Endothelial cell of umbilical vein (primary cell): ENCODE measurements around the gene AOC2. TPM values are rescaled to one million over a fixed set of nuclear protein-coding genes. Genes with fewer than 3 reads are reported as not detected.

Experiments
- BruUV-seq: library from RNA; stranded (reverse); fragments of 400-500 nt; replicated peaks from 2 replicates; lab custom pipeline; 2021; lab: Mats Ljungman, UMichigan
- CTCF ChIA-PET: fragments of 300-600, 350-600 bp; sonication (Branson Sonifier 250); formaldehyde crosslinking; loops from one replicate; lab custom pipeline; 2021; ENCODE audit warnings: antibody characterized with exemption, inconsistent platforms; lab: Charles Lee
- POLR2A ChIA-PET: fragments of 300-600, 350-600 bp; sonication (Branson Sonifier 250); formaldehyde crosslinking; loops from one replicate; lab custom pipeline; 2021; ENCODE audit warnings: antibody characterized with exemption, inconsistent platforms; lab: Charles Lee
- DNase-seq: peaks from one replicate; pipeline ENCODE4 v3.0.0-alpha.2; 2011; ENCODE audit warnings: low read depth, low spot score
- FAIRE-seq: peaks from 2 replicates; lab custom pipeline; 2011; peaks lifted over from hg19 to GRCh38; lab: Jason Lieb, UNC
- H2AFZ ChIP-seq: 2 replicates; pipeline ENCODE4 v1.6.0; 2012; ENCODE audit warnings: low read depth, low read length, control low read depth, inconsistent platforms
- H3K27ac ChIP-seq: 2 replicates; pipeline ENCODE4 v1.5.1; 2011; ENCODE audit warnings: low read depth, mild to moderate bottlenecking, control low read depth, low read length, moderate library complexity; ENCODE audit not compliant: insufficient read depth
- H3K27me3 ChIP-seq, 2 experiments: 2 replicates each; pipeline versions ENCODE4 v1.6.0 to v1.6.1; 2011; ENCODE audit warnings: low read length in 2 of 2, mixed read lengths in 1 of 2; ENCODE audit not compliant: control insufficient read depth in 2 of 2, insufficient read depth in 2 of 2
- H3K36me3 ChIP-seq, 2 experiments: 2 replicates in 1 of 2; 3 replicates in 1 of 2; pipeline ENCODE4 v1.5.1; 2011; ENCODE audit warnings: low read length in 2 of 2, mild to moderate bottlenecking in 1 of 2, moderate library complexity in 1 of 2; ENCODE audit not compliant: control insufficient read depth in 2 of 2, insufficient read depth in 2 of 2; ENCODE audit errors: extremely low read depth in 1 of 2
- H3K4me1 ChIP-seq: 3 replicates; pipeline ENCODE4 v1.5.1; 2011; ENCODE audit warnings: mild to moderate bottlenecking, low read length; ENCODE audit not compliant: control insufficient read depth, insufficient read depth; ENCODE audit errors: extremely low read depth
- H3K4me2 ChIP-seq: 2 replicates; pipeline ENCODE4 v1.6.1; 2011; ENCODE audit warnings: low read length, control low read depth, mixed read lengths; ENCODE audit not compliant: insufficient read depth
- H3K4me3 ChIP-seq, 3 experiments: fragments of 200-600 bp in 1 of 3; sonication (generic), shearing (Covaris generic) in 1 of 3; replicated peaks in 1 of 3; 2 replicates each; pipeline ENCODE4 v1.5.1; 2011 to 2016; ENCODE audit warnings: control low read depth in 3 of 3, low read length in 3 of 3, mild to moderate bottlenecking in 2 of 3, inconsistent platforms in 1 of 3, low read depth in 1 of 3, moderate library complexity in 1 of 3; ENCODE audit not compliant: insufficient read depth in 1 of 3
- H3K79me2 ChIP-seq: 2 replicates; pipeline ENCODE4 v1.6.0; 2012; ENCODE audit warnings: low read length, inconsistent platforms; ENCODE audit not compliant: control insufficient read depth, insufficient read depth
- H3K9ac ChIP-seq: replicated peaks from 2 replicates; pipeline ENCODE3; 2011; ENCODE audit warnings: low read length, control low read depth; ENCODE audit not compliant: insufficient read depth; ENCODE audit errors: extremely low read depth
- H3K9me1 ChIP-seq: replicated peaks from 3 replicates; pipeline ENCODE4 v1.6.0; 2011; ENCODE audit warnings: mild to moderate bottlenecking, low read length; ENCODE audit not compliant: control insufficient read depth, insufficient read depth; ENCODE audit errors: extremely low read depth
- H3K9me3 ChIP-seq: replicated peaks from 2 replicates; pipeline ENCODE4 v1.5.1; 2012; ENCODE audit warnings: low read length, inconsistent platforms; ENCODE audit not compliant: control insufficient read depth, insufficient read depth
- H4K20me1 ChIP-seq: replicated peaks from 2 replicates; pipeline ENCODE3; 2011; ENCODE audit warnings: mild to moderate bottlenecking, low read length; ENCODE audit not compliant: control insufficient read depth, insufficient read depth; ENCODE audit errors: extremely low read depth
- EZH2 ChIP-seq: IDR thresholded peaks from 2 replicates; pipeline ENCODE4 v1.6.1; 2012; ENCODE audit warnings: borderline replicate concordance, low read depth, mild to moderate bottlenecking, moderate library complexity, low read length, inconsistent platforms; ENCODE audit not compliant: severe bottlenecking
- FOS ChIP-seq: IDR thresholded peaks from 2 replicates; pipeline ENCODE4 v1.6.1; 2011; ENCODE audit warnings: mild to moderate bottlenecking, low read length, moderate library complexity, borderline replicate concordance; ENCODE audit not compliant: insufficient read depth
- GATA2 ChIP-seq: IDR thresholded peaks from 2 replicates; pipeline ENCODE4 v1.7.0; 2011; ENCODE audit warnings: low read depth, mild to moderate bottlenecking, moderate library complexity, mixed read lengths, low read length; ENCODE audit not compliant: insufficient read length, insufficient read depth
- JUN ChIP-seq: IDR thresholded peaks from 2 replicates; pipeline ENCODE4 v1.6.1; 2011; ENCODE audit warnings: borderline replicate concordance, low read depth; ENCODE audit not compliant: insufficient read length, insufficient read depth
- MYC ChIP-seq: IDR thresholded peaks from one replicate; pipeline ENCODE4 v1.6.1; 2011; ENCODE audit warnings: mild to moderate bottlenecking, low read depth, low read length
- POLR2A ChIP-seq: IDR thresholded peaks from 2 replicates; pipeline ENCODE4 v1.6.1; 2012; ENCODE audit warnings: low read depth, mild to moderate bottlenecking, control low read depth, low read length
- POLR2AphosphoS5 ChIP-seq: IDR thresholded peaks from 2 replicates; pipeline ENCODE4 v1.6.1; 2012; ENCODE audit warnings: low read depth, mild to moderate bottlenecking, control low read depth, low read length, moderate library complexity; ENCODE audit not compliant: insufficient read depth
- dilution Hi-C: fragments of 300-500 bp; cut with MboI; formaldehyde crosslinking; loops from one replicate; pipeline ENCODE4 v1.15.0; 2019; ENCODE audit warnings: low sequenced_read_pairs; ENCODE audit not compliant: extremely low pct_ligation_motif_present
- intact Hi-C: fragments of 100-400 bp; cut with micrococcal nuclease; formaldehyde crosslinking; loops from one replicate; pipeline ENCODE4 v1.10.0; 2022
- polyA plus RNA-seq, 4 experiments: library from polyadenylated mRNA; depleted of rRNA in 3 of 4; stranded (reverse) in 3 of 4; unstranded in 1 of 4; fragments of >200 nt; gene quantifications; 2 replicates each; pipeline versions ENCODE4 v1.2.1 to v1.2.3, GENCODE V29; 2011 to 2012; ENCODE audit warnings: missing spikeins in 1 of 4
- total RNA-seq: library from RNA; stranded (reverse); gene quantifications from 2 replicates; pipeline ENCODE4 v1.2.3, GENCODE V29; 2021
- TF ChIP-seq, protein P1 (sequence below): IDR thresholded peaks from 2 replicates; pipeline ENCODE4 v1.6.1; 2011; ENCODE audit not compliant: insufficient read depth, insufficient read length
- TF ChIP-seq, protein P2 (sequence below), 2 donors: IDR thresholded peaks; 1 replicate in 1 of 2; 2 replicates in 1 of 2; pipeline ENCODE4 v1.5.1; 2011; ENCODE audit warnings: low read length in 2 of 2, mild to moderate bottlenecking in 2 of 2, moderate library complexity in 2 of 2, control low read depth in 1 of 2, inconsistent platforms in 1 of 2, low read depth in 1 of 2; ENCODE audit not compliant: insufficient read depth in 1 of 2; ENCODE audit errors: extremely low read depth in 1 of 2

The AOC2 gene
- total and polyA plus RNA-seq, 2 donors (not counting 3 experiments of a cell fraction or from before 2014, with no cell fraction given) = 0.62 to 1.9 TPM

GRCh38 chr17:42893359-42893758 is 49.0 kb downstream of the AOC2 start:
- ChIA-PET POLR2A (no interaction called here), CTCF (no interaction called here)
- no peak overlapping the region for H3K4me3 ChIP-seq
- intact Hi-C loops = no loop called here
- no peak overlapping the region for H3K27ac ChIP-seq
- dilution Hi-C loops = no loop called here
- H4K20me1 ChIP-seq = no peaks in the 10 kb centered on the region
- FAIRE-seq (peak; percentile 80), DNase-seq (peak; percentile 22)
- no TSS peak for BruUV-seq
- H3K9me1 ChIP-seq = no peaks in the 10 kb centered on the region
- H3K9ac ChIP-seq = no peak overlapping the region
- H3K4me2 ChIP-seq = no peak overlapping the region
- no peaks in the 10 kb centered on the region for H3K27me3 ChIP-seq
- peak overlapping the region; percentile 87 for H2AFZ ChIP-seq
- H3K9me3 ChIP-seq = no peaks in the 10 kb centered on the region
- no peaks in the 10 kb centered on the region for H3K36me3 ChIP-seq
- H3K4me1 ChIP-seq = peaks cover 25% of the 10 kb centered on the region
- no peak for TF ChIP-seq GATA2
- no peak for TF ChIP-seq POLR2AphosphoS5
- TF ChIP-seq FOS = no peak
- TF ChIP-seq, protein P1, sequence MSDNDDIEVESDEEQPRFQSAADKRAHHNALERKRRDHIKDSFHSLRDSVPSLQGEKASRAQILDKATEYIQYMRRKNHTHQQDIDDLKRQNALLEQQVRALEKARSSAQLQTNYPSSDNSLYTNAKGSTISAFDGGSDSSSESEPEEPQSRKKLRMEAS = no peak
- no peak for TF ChIP-seq MYC
- no peak for TF ChIP-seq JUN
- TF ChIP-seq EZH2 = no peak
- TF ChIP-seq POLR2A = no peak
- TF ChIP-seq, protein P2, sequence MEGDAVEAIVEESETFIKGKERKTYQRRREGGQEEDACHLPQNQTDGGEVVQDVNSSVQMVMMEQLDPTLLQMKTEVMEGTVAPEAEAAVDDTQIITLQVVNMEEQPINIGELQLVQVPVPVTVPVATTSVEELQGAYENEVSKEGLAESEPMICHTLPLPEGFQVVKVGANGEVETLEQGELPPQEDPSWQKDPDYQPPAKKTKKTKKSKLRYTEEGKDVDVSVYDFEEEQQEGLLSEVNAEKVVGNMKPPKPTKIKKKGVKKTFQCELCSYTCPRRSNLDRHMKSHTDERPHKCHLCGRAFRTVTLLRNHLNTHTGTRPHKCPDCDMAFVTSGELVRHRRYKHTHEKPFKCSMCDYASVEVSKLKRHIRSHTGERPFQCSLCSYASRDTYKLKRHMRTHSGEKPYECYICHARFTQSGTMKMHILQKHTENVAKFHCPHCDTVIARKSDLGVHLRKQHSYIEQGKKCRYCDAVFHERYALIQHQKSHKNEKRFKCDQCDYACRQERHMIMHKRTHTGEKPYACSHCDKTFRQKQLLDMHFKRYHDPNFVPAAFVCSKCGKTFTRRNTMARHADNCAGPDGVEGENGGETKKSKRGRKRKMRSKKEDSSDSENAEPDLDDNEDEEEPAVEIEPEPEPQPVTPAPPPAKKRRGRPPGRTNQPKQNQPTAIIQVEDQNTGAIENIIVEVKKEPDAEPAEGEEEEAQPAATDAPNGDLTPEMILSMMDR (IDR thresholded peaks at IDR 0.05; ENCODE audit: extremely low read depth in 1 of 2, insufficient read depth in 1 of 2, low read depth in 1 of 2, low read length in 2 of 2) = no peak
- H3K79me2 ChIP-seq = no peaks in the 10 kb centered on the region
